Retinal pigment epithelial cell (primary cell): ENCODE data around the gene UBR3.

Experiments used
- DNase-seq: peaks from one replicate; pipeline ENCODE4 v3.0.0-alpha.2; 2010; ENCODE audit warnings: low read depth
- H3K4me3 ChIP-seq: 2 replicates; pipeline ENCODE4 v1.5.1; 2011; ENCODE audit warnings: mild to moderate bottlenecking, low read length, control low read depth, moderate library complexity
- TF ChIP-seq, protein P1 (sequence below): conservative IDR thresholded peaks from 2 replicates; pipeline ENCODE4 v1.5.1; 2011; ENCODE audit warnings: low read depth, low read length, control low read depth, inconsistent platforms

UBR3 gene

DNA sequence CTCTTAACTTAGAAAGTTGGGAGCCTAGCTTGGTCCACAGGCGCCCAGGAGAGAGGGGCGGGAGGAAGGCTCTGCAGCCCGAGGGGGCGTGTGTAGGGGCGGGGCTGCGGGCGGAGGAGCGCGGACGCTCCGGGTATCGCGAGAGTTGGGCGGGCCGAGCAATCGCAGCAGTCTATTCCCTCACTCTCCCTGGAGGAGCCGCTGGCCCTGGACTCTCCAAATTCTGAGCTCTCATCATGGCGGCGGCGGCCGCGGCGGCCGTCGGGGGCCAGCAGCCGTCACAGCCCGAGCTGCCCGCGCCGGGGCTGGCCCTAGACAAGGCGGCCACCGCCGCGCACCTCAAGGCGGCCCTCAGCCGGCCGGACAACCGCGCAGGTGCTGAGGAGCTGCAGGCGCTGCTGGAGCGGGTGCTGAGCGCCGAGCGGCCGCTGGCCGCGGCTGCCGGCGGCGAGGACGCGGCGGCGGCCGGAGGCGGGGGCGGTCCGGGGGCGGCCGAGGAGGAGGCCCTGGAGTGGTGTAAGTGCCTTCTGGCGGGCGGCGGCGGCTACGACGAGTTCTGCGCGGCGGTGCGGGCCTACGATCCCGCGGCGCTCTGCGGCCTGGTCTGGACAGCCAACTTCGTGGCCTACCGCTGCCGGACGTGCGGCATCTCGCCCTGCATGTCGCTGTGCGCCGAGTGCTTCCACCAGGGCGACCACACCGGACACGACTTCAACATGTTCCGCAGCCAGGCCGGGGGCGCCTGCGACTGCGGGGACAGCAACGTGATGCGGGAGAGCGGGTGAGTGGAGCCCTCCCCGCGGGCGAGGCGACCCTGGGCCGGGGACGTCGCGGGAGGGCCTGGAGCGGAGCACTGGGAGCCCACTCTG, at the start of gene UBR3:
Gene UBR3 (plus strand): TSS at position 183 of the 869 bp plus-strand sequence. CDS start 54 bp downstream, at position 237.
- TF ChIP-seq, protein P1, sequence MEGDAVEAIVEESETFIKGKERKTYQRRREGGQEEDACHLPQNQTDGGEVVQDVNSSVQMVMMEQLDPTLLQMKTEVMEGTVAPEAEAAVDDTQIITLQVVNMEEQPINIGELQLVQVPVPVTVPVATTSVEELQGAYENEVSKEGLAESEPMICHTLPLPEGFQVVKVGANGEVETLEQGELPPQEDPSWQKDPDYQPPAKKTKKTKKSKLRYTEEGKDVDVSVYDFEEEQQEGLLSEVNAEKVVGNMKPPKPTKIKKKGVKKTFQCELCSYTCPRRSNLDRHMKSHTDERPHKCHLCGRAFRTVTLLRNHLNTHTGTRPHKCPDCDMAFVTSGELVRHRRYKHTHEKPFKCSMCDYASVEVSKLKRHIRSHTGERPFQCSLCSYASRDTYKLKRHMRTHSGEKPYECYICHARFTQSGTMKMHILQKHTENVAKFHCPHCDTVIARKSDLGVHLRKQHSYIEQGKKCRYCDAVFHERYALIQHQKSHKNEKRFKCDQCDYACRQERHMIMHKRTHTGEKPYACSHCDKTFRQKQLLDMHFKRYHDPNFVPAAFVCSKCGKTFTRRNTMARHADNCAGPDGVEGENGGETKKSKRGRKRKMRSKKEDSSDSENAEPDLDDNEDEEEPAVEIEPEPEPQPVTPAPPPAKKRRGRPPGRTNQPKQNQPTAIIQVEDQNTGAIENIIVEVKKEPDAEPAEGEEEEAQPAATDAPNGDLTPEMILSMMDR: no peak
- peak within 1 kb of the TSS; percentile 73 for H3K4me3 ChIP-seq

DNA sequence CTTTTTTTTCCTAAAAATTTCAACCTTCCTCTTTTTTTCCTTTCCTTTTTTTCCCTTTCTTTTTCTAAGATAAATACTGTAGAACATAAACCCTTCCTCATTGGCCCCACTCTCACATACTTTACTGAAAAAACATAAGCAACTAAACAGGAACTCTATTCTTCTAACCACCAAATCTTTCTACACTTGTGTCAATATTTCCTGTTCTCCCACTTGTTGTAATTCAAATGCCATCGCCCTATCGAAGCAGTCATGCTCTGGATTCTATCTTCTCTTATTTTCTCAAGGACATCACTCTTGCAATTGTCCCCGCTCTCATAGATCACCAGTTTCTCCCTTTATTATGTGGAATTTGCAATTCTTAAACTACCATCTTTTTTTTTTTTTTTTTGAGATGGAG, 48.8 kb upstream of the UBR3 start:
- no peak overlapping the region for H3K4me3 ChIP-seq
- TF ChIP-seq, protein P1: no peak
- DNase-seq: no peak

More for the DNA sequence above, at the start of gene UBR3:
- peak; percentile 60 for DNase-seq

GRCh38 chr2:169781249-169782013, 45.8 kb upstream of the UBR3 start:
- DNase-seq: no peak
- TF ChIP-seq, protein P1: no peak
- no peak overlapping the region for H3K4me3 ChIP-seq

DNA sequence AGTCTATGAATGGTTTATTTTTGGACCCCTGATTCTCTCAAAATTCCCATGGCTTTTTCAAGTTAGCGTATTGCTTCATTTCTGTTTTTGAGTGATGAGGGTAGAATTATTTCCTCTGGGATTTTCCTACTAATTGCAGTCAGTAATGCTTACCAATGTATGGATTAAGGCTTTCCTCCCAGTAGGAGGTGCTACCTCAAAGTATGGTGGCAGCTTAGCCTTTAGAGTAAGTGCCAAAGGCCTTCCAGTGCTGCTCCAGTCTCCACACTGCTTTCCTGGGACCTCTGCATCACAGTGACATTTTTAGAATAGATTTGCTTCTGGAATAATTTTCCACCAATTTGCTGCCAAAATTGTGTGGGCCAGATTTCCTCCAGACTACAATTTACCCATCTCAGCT, 44.7 kb upstream of the UBR3 start:
- H3K4me3 ChIP-seq: no peak overlapping the region
- TF ChIP-seq, protein P1: peak; percentile 7
- DNase-seq: no peak

DNA sequence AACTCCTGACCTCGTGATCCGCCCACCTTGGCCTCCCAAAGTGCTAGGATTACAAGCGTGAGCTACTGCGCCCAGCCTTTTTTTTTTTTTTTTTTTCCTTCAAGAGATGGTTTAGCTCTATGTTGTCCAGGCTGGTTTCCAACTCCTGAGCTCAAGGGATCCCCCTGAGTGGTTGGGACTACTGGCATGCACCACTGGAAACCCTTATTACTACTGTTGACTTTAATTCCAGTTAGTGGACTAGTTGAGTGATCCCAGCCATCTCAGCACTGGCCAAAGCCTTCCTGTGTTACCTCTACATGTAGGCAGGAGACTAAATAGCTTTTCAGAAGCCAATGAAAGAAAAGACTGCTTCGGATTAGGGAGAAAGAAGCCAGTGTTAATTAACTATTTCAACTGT, 36.7 kb upstream of the UBR3 start:
- no peak for DNase-seq
- no peak overlapping the region for H3K4me3 ChIP-seq
- TF ChIP-seq, protein P1: no peak

GRCh38 chr2:169795181-169795580, 32.1 kb upstream of the UBR3 start:
- TF ChIP-seq, protein P1: no peak
- no peak overlapping the region for H3K4me3 ChIP-seq
- no peak for DNase-seq
